SK-N-MC (cell line): ENCODE measurements around the gene ABI2.
A peak's percentile ranks its signal among the peaks of the same experiment; 100 is the strongest.
"Not testable (repeated sequence)": the region's sequence is repeated elsewhere in the genome, so short reads cannot be mapped to it uniquely, and the experiment has no call there.

Experiments
- DNase-seq: peaks from one replicate; pipeline ENCODE4 v3.0.0-alpha.2; 2011; ENCODE audit warnings: low read depth, low spot score
- H3K27ac ChIP-seq: fragments of 200-600 bp; sonication (generic); 2 replicates; pipeline ENCODE4 v1.5.1; 2016; ENCODE audit warnings: mixed run types
- H3K36me3 ChIP-seq: fragments of 200-600 bp; sonication (generic); 2 replicates; pipeline ENCODE4 v1.6.1; 2017; ENCODE audit warnings: antibody characterized with exemption, low read length, mixed read lengths; ENCODE audit not compliant: insufficient read depth
- H3K4me3 ChIP-seq: fragments of 200-600 bp; sonication (generic); 2 replicates; pipeline ENCODE4 v1.5.1; 2016
- H3K9ac ChIP-seq: fragments of 200-600 bp; sonication (generic); 2 replicates; pipeline ENCODE4 v1.8.0; 2017; ENCODE audit warnings: mixed run types, mixed read lengths; ENCODE audit not compliant: insufficient read length
- H3K9me3 ChIP-seq: fragments of 200-600 bp; sonication (generic); 2 replicates; pipeline ENCODE4 v1.6.1; 2017; ENCODE audit warnings: low read depth, mild to moderate bottlenecking, antibody characterized with exemption, low read length, moderate library complexity, mixed read lengths
- EZH2 ChIP-seq: fragments of 200-600 bp; sonication (generic); IDR thresholded peaks from one replicate; pipeline ENCODE4 v1.6.1; 2017; ENCODE audit warnings: antibody characterized with exemption
- FOXP2 ChIP-seq: optimal IDR thresholded peaks from 2 replicates; pipeline ENCODE3; 2011; ENCODE audit warnings: mild to moderate bottlenecking, moderate library complexity; ENCODE audit not compliant: insufficient read depth; ENCODE audit errors: extremely low read length, control extremely low read depth
- POLR2AphosphoS5 ChIP-seq: IDR thresholded peaks from 2 replicates; pipeline ENCODE4 v1.6.1; 2012; ENCODE audit warnings: mild to moderate bottlenecking, low read depth, low read length, borderline replicate concordance

ABI2 gene

GRCh38 chr2:203327901-203328759 lies at the start of gene ABI2:
Gene ABI2, plus strand, starts transcription at chr2:203328394. Its CDS starts 121 bp downstream, at chr2:203328515.
- peak within 1 kb of the TSS; percentile 96 for H3K9ac ChIP-seq
- H3K36me3 ChIP-seq = 0 out of 2 replicates have a peak, but pooled peaks cover 2% of the 10 kb centered on the region

DNA sequence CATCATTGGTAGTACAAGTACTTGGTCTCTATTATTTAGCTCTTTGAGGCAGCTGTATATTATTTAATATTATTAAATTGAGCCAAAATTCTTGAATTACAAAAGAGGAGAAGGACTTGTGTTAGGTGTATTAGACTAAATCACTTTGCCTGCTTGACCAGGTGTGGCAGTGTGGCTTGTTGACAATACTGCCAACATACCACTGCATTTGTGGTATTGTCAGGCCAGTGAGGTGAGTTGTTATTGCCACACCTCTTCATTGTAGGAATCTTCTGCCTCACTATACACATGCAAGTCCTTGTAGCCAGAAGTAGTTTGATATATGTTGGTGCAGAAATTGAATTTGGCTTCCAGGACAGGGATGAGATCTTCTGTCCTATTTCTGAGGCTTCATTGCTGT lies 48.9 kb upstream of the ABI2 start:
- TF ChIP-seq POLR2AphosphoS5 (no peak), FOXP2 (no peak), EZH2 (no peak)
- peaks cover 22% of the 10 kb centered on the region; the same call in 1 of the 2 replicates for H3K36me3 ChIP-seq

More at GRCh38 chr2:203327901-203328759, at the start of gene ABI2:
- peak within 1 kb of the TSS; percentile 99 for H3K4me3 ChIP-seq
- H3K27ac ChIP-seq = peak within 1 kb of the TSS; percentile 81
- no peaks in the 10 kb centered on the region for H3K9me3 ChIP-seq
- TF ChIP-seq EZH2 (no peak), POLR2AphosphoS5 (peak; percentile 89)
- no peak for DNase-seq

DNA sequence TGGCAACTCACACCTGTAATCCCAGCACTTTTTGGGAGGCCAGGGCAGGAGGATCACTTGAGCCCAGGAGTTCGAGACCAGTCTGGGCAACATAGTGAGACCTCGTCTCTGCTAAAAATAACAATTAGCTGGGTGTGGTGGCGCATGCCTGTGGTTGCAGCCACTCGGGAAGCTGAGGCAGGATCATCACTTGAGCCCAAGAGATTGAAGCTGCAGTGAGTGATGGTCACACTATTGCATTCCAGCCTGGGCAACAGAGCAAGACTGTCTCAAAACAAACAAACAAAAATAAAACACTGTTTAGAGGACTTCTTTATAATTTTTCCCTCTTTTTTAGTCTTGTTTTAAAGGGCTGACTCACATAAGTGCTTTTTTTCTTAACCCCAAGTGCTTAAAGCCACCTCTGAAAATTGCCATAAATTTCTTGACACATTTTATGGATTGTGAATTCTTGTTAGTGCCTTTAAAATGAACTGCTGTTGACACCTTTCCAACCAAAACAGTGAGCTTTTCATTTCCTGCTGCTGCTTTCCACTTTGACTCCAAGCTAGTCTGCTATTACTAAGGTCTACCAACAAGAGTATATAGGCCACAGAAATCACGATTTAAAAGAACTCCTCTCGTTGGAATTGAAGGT lies 47.6 kb upstream of the ABI2 start:
- peaks cover 22% of the 10 kb centered on the region; the same call in 1 of the 2 replicates for H3K36me3 ChIP-seq
- TF ChIP-seq FOXP2 (no peak), POLR2AphosphoS5 (no peak), EZH2 (no peak)
- DNase-seq = no peak
- no peaks in the 10 kb centered on the region for H3K9me3 ChIP-seq
- H3K27ac ChIP-seq = no peak overlapping the region
- no peak overlapping the region for H3K9ac ChIP-seq
- no peak overlapping the region for H3K4me3 ChIP-seq

More for the DNA sequence above, 48.9 kb upstream of the ABI2 start:
- H3K9me3 ChIP-seq = no peaks in the 10 kb centered on the region
- H3K4me3 ChIP-seq = no peak overlapping the region
- no peak for DNase-seq
- H3K9ac ChIP-seq = no peak overlapping the region
- no peak overlapping the region for H3K27ac ChIP-seq

GRCh38 chr2:203282101-203282500 lies 46.1 kb upstream of the ABI2 start:
- Histone ChIP-seq H3K27ac (no peak overlapping the region), H3K36me3 (peaks cover 28% of the 10 kb centered on the region; the same call in 1 of the 2 replicates), H3K9ac (no peak overlapping the region), H3K9me3 (no peaks in the 10 kb centered on the region), H3K4me3 (no peak overlapping the region)
- TF ChIP-seq FOXP2 (no peak), POLR2AphosphoS5 (no peak), EZH2 (no peak)
- DNase-seq = no peak

GRCh38 chr2:203286532-203286931 lies 41.7 kb upstream of the ABI2 start:
- TF ChIP-seq EZH2 = no peak
- no peak for TF ChIP-seq POLR2AphosphoS5
- TF ChIP-seq FOXP2 = no peak
- H3K36me3 ChIP-seq = 0 out of 2 replicates have a peak, but pooled peaks cover 6% of the 10 kb centered on the region
- no peak for DNase-seq
- H3K9ac ChIP-seq = no peak overlapping the region
- H3K4me3 ChIP-seq = no peak overlapping the region
- no peaks in the 10 kb centered on the region for H3K9me3 ChIP-seq
- H3K27ac ChIP-seq = no peak overlapping the region

DNA sequence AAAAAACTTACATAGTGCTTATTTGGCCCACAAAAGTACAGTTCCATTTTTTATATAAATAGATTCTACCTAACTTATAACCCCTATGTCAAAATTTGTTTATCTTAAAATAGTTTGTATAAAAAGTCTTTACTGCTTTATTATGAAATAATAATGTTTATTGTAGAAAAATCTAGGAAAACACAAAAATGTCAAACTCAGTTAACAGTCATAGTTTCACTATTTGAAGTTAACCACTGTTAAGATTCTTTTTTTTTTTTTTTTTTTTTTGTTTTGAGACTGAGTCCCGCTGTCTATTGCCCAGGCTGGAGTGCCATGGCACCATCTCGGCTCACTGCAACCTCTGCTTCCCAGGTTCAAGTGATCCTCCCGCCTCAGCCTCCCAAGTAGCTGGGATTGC lies 26.5 kb upstream of the ABI2 start:
- Histone ChIP-seq H3K9ac (no peak overlapping the region), H3K4me3 (no peak overlapping the region), H3K9me3 (no peaks in the 10 kb centered on the region), H3K27ac (no peak overlapping the region), H3K36me3 (no peaks in the 10 kb centered on the region)
- DNase-seq = no peak
- TF ChIP-seq EZH2 (no peak), POLR2AphosphoS5 (no peak), FOXP2 (no peak)

GRCh38 chr2:203302586-203302985 lies 25.6 kb upstream of the ABI2 start:
- not testable (repeated sequence) for H3K36me3 ChIP-seq, DNase-seq, H3K9ac ChIP-seq, H3K4me3 ChIP-seq, H3K27ac ChIP-seq, H3K9me3 ChIP-seq

- no peak for TF ChIP-seq FOXP2
- no peak for TF ChIP-seq EZH2
- no peak for TF ChIP-seq POLR2AphosphoS5
- Histone ChIP-seq H3K36me3 (no peaks in the 10 kb centered on the region), H3K4me3 (no peak overlapping the region), H3K9me3 (no peaks in the 10 kb centered on the region), H3K27ac (no peak overlapping the region), H3K9ac (no peak overlapping the region)
- no peak for DNase-seq
These were observed 17.3 kb upstream of the ABI2 start for GRCh38 chr2:203310688-203311436.
